IPS-NIHi7 (cell line): ENCODE results near the gene BROX.
"Not testable (repeated sequence)": the region's sequence is repeated elsewhere in the genome, so short reads cannot be mapped to it uniquely, and the experiment has no call there.

Experiments
- DNase-seq: peaks from one replicate; pipeline ENCODE4 v3.0.0; 2012; ENCODE audit warnings: mixed read lengths; ENCODE audit errors: extremely low spot score

Gene BROX, protein sequence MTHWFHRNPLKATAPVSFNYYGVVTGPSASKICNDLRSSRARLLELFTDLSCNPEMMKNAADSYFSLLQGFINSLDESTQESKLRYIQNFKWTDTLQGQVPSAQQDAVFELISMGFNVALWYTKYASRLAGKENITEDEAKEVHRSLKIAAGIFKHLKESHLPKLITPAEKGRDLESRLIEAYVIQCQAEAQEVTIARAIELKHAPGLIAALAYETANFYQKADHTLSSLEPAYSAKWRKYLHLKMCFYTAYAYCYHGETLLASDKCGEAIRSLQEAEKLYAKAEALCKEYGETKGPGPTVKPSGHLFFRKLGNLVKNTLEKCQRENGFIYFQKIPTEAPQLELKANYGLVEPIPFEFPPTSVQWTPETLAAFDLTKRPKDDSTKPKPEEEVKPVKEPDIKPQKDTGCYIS

DNA sequence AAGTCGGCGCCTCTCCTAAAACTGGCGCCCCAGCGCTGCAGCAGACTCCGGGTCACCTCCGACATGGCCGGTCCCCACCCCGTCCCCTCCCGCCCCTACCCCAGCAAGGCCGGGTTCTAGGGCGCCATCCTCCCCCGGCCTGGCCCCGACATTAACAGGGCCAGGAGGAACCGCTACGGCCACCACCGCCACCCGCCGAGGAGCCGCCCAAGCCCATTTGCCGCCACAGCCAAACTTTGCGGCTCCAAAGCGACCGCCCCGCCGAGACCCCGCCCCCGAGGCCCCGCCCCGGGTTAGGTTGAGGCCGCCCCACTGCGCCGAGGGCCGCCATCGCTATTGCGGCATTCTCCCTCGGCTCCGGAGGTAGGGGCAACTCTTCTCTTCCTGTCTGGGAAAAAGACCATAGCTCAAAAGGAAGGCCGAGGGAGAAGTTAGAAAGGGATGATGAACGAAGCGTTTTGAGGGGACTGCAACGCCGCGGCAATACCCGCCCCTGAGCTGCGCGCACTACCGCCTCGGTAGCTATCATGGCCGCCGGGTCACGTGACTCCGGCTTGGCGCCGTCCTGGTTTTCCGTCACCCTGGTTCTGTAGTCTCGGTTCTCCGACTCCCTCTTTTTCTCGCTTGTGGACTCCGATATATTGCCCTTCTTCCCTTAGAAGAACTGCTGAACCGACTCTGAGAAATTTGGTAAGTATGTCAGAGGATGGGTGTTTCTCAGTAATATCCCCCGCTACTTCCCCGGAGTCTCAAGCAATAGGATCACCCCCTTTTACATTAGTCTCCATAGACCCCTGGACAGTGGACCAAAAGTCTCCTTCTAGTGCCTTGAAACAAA, at the start of gene BROX, which contains the start of gene AIDA:
Gene BROX, plus strand, starts transcription at position 312 of the 838 bp plus-strand sequence. CDS start 3,136 bp downstream, outside the sequence.
Gene AIDA, minus strand, starts transcription at position 239 of the 838 bp plus-strand sequence. Its CDS starts 174 bp downstream, at position 65.
- peak; percentile 93 for DNase-seq

DNA sequence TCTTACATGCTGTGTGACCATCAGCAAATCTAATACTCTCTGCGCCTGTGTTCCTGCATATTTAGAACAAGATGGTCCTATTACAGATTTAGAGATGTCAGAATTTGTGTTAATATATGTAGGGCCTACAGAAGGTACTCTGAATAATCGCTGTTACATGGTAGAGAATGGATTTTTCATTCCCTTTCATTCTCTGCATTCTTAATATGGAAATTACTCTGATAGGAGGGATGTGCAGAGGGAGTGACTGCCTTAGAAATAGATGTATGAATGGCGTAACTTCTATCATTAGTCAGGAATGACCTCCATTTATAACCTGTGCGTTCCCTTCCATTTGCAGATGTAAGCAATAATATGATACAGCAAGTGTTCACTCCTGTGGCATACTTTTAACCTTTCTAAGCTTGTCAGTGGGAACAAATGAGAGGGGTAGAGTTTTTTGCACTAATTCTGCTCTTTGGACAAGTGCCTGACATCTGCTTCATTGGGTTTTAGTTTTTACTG, 48.9 kb upstream of the BROX start:
- DNase-seq = no peak

DNA sequence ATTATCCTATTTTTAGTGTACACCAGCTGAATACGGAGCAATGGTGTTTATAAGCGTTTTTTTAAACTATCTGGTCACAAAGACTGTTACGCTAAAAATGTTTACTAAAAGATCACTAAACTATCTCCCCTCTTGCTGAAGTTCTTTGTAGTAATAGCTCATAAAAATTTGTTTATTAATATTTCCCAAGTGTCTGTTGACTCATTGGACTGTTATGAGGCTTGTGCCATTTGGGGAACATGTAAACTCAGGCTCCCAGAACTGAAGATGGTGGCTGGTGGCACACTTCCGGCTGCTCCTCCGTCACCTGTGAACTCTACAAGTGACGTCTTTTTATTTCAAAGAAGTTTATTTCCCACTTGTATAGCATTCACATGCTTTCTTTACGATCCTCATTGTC, 46.4 kb upstream of the BROX start:
- no peak for DNase-seq

DNA sequence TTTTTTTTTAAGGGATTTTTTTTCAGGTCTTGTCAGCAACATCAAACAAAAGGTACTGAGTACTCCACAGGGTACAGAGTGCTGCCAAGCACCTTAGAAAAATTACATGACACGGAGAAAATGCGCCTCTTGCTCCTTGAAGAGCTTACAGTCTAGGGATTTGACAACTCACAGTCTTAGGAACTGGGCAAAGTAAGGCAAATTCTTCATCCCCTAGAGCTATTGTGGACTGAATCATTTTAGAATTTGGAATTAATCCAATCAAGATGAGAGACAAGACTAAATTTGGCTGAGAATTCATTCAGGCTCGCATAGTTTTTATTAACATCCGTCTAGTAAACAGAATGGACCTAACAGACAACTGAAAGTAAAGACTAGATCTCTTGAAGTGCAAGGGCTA, 44.2 kb upstream of the BROX start:
- DNase-seq = not testable (repeated sequence)

DNA sequence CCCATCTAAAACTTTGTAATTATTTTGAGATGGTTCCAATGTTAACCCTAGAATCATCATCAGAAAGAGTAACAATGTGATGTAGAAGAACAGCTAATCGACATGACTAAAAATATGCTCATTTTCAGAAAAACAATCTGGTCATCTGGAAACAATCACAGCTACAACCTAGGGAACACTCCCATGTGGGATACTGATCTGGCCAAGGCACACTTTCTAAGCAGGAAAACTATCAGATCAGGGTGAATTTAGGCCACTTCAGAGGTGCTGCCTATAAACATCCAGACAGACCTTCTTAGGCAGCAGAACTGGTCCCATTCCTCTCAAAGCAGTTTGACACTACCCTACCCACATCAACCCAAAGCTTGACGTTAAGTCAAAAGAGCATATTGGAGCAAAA, 43.3 kb upstream of the BROX start:
- not testable (repeated sequence) for DNase-seq

DNA sequence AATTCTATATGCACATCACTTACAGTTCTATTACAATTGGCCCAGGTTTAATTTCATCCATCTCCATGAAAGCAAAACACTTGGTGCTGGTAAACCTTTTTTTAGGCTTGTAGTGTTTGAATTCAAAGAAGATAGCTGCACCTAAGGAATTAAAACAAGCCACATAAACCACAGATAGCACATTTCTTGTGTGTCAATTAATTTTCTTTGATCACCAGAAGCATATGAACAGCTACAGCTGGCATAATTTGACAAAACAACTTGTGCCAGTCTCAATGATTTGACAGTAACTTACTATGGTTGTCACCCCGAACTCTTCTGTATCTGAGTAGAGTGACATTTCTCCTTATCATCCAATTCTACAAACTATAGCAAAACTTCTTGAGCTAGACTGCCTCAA, 42.3 kb upstream of the BROX start:
- no peak for DNase-seq

DNA sequence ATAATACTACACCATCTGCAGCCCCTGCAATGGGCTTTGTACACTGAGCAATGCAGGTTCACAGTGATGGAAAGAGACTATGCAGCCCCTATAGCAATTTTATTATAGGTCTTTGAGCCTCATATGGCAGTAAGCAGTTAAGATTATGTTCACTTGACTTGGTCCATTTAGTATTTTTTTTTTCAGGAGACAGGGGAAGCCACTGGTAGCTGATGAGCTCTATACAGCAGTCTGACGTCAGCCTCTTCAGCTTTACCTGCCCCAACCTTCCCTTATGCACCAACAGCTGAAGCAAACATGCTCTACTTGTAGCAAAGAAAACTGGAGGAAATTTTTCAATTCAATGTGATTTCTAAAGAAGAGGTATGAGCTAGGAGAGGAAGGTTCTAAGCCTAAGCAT, 32.3 kb upstream of the BROX start:
- no peak for DNase-seq

DNA sequence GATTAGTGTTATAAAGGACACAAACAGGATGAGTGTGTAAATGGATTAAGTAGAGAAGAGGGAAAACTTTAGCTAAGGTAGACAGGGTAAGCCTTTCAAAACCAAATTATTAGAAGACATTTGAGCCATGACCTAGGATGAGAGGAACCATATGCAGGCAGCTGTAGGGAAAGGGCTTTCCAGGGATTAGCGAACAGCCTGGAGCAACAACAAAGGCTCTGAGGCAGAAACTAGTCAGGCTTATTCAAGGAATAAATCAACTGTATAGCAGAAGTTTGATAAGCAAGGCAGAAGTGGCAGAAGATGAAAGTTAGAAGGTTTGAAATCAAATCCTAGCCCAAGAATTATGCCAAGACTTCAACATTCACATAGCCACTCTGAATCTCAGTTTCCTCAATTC, 21.3 kb upstream of the BROX start:
- no peak for DNase-seq

DNA sequence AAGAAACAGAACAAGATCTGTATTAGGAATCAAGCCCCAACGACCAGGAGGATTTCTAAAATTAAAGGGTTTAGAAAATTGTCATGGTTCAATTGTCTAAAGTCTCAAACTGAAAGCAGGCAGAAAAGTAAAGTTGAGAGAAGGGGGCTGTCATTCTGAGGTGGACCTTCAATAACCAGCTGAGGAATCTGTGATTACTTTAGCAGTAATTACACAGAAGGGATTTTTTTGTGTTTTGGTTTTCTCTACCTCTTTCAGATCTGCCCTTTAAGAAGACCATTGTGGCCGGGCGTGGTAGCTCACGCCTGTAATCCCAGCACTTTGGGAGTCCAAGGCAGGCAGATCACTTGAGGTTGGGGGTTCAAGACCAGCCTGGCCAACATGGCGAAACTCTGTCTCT, 17.4 kb upstream of the BROX start:
- DNase-seq = no peak

DNA sequence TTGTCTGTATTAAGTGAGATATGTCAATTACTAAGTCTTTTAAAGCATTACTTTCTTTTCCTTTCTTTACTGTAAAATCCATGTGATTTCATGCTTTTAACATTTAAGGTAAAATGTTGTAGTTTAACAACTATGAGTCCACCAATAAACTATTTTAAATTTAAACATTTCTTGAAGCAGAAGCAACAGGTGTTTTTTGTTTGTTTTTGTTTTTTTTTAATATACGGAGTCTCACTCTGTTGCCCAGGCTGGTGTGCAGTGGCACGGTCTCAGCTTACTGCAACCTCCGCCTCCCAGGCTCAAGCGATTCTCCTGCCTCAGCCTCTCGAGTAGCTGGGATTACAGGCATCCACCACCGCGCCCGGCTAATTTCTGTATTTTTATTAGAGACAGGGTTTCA, 15.6 kb upstream of the BROX start:
- no peak for DNase-seq

DNA sequence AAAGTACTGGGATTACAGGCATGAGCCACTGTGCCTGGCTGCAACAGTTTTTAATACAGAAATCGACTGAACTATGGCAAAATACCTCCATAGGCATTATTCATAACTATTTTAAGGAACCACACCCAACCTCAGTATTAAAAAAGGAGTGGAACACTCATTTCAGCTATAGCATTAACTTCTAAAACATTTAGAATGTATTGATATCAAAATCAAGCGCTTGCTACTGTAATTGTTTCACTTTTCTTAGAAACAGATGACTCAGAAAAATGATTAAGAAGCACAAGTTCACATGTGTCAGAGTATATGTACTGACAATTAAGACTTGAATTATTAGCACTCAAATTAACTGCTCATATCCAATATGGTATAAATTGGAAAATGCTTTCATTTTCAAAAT, 15.2 kb upstream of the BROX start:
- no peak for DNase-seq

DNA sequence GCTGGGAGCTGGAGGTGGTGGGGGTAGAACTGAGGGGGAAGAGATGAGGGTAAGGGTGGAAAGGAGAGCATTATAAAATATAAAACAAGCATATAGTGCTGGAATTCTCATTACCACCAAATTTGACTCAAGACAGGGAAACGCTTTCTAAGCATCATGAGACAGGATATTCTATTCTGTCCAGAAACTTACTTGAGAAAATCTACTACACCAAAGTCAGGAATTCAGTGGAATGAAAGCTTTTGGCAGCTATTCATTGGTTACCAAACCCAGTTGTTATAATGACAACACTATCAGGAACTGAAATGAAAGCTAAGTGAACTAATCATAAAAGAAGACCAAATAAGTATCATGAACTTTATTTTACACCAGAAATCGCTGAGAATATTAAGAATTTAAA, 14.5 kb upstream of the BROX start:
- DNase-seq = no peak

DNA sequence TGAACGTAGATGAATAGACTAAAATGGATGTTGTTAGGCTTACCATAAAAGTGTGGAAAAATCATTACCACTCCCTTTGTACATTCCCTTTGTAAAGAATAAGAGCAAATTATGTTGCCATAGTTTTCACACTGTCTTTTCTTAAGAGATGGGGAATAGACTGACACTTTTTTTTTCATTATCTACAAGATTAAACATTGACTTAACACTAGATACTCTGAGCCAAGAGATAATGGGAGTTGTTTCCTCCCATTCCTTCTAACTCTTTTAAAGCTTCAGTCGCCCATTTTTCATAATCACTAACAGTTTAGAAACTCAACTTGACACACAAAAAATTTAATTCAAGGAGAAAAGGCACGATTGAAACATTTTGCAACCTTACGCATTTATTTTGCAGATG, 10.2 kb upstream of the BROX start:
- DNase-seq = no peak

DNA sequence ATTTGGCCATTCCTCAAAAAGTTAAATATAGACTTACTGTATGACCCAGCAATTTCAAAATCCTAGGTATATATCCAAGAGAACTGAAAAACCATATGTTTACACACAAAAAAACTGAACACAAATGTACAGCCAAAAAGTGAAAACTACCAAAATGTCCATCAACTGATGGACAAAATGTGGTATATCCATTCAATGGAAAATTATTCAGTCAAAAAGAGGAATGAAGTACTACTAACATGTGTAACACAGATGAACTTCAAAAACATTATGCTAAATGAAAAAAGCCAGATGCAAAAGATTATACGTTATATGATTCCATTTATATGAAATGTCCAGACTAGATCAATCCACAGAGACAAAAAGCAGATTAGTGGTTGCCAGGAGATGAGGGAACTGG, 8.1 kb upstream of the BROX start:
- no peak for DNase-seq

DNA sequence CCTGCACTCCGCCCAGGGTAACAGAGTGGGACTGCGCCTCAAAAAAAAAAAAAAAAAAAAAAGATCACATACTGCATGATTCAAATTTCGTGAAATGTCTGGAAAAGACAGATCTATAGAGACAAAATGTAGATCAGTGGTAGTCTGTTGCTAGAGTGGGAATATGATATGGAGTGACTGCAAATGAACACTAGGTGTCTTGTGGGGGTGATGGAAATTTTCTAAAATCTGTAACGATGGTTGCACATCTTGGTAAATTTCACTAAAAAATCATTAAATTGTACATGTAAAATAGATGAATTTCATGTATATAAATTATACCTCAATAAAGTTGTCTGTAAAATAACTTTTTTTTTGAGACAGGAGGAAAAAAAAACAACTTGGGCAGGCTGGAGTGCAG, 5.5 kb upstream of the BROX start:
- DNase-seq = no peak

DNA sequence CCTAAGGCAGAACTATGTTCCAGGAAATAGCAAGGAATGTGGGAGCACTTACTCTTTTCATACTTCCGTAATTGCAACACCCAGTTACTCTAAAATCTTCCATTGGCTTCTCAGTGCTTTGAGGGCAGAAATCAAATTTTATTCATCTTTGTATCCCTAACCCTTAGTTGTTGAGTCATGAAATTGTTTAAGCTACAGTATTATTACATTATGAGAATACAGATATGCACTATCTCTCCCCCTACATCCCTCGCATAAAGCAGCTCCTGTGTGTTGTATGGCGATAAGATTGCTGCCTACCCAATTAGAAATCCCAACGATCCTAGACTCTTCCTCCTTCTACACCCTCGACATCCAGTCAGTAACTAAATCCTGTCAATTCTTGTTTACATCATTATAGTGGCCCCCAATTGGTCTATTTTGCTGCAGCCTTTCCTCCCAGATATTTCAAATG, 2.6 kb upstream of the BROX start:
- no peak for DNase-seq

DNA sequence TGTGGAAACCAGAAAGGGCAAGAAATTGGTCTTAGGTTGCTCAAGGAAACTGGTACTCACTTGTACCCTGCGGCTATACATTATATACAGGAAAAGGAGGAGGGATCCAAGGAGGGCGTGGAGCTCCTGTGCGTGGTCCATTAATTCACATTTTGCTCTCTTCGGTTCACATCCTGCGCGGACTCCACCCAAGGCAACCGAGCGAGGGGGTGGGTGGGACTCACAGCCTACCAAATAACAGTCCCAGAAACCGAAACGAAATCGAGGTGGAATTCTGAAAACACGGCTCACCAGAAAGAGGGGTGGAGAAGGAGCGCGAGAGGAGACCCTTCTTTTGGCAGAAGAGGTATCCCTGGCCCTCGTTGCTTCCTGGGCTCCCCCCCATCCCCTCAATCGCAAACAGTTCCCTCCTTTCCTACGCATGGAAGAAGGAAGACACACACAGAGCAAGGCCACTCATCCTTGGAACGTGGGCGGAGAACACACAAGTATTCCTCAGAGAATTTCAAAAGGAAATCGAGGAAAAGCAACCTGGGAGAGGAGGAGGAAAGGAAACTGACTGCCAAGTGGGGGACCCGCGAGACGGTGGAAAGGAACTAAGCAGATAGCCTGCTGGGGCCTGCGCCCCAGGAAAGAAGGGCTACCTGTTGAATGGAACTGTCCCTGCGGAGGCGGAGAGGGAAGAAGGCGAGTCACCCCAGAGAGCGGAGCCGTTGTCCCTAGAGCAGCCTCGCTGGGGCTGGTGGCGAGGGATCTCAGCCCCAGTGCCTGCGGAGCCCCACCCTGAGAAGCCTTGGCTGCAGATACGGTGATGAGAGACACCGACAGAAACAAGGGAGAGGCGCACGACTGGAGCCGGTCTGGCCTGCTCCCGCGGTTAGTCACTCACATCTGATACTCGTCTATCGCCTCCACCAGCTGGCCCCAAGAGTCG, 778 bp upstream of the BROX start:
- DNase-seq = peak; percentile 50

DNA sequence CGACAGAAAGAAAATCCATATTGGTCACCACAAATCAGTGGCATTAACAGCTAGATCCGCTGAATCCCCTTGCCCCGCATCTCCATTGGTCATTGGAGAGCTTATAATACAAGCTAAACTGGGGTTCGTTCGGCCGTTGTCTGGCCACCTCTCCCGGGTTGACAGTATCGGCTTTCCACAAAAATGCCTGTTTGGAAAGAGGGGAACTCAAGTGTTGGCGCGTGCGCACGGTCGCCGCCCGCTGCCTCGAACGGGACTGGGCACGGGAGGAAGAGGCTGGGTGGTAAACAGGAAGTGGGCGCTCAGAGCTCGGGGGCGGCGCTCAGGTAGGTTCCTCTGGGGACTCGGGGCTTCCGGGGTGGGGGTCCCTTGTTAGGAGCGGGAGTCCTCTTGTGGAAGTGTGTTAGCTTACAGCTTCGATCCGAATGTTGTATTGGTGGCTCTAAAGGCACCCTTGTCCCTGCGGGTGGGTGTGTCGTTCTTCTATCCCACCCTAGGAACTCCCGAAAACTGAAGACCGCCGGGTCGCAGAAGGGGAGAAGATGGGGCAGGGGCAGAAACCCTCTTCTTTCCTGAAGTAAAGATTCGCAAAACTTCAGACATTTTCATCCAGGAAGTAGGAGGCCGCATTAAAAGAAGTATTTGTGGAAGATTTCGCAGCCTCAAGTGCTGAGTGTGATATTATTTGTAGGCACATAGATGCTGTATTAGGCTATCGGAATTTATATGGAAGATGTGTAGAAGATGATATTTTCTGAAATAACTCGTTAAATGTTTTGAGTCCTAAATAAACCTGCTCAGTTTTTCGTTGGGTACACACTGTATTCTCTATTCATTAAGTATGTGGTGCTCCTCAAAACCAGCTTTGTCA, 962 bp downstream of the BROX start:
- DNase-seq = peak; percentile 94

DNA sequence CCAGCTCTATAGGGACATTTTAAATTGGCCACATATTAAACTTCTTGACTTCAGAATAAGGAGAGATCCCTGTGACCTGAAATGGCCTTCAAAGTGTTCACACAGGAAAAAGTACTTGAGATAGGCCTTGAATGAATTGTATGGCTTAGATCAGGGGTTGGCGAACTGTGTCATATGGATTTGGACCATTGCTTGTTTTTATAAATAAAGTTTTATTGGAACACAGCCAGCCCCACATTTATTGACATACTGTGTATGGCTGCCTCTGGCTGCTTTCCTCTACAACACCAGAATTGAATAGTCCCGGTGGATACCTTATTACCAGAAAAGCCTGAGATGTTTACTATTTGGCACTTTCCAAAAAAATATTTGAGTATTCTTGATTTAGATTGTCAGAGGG, 4.0 kb downstream of the BROX start:
- DNase-seq = no peak

DNA sequence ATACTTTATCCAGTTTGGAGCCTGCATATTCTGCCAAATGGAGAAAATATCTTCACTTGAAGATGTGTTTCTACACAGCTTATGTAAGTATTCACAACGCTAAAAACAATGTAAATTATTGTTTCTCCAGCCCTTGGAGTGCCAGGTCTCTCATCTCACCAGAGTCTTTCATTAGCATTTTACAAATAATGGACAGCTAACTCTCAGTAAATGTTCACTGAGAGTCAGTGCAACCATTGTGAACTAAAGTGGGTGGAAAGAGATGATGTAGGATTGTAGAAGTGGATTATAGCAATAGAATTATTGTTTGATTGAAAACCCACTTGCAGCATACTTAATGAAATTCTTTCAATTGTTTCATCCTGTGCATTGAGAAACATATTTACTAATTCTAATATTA, 16.4 kb downstream of the BROX start:
- no peak for DNase-seq

DNA sequence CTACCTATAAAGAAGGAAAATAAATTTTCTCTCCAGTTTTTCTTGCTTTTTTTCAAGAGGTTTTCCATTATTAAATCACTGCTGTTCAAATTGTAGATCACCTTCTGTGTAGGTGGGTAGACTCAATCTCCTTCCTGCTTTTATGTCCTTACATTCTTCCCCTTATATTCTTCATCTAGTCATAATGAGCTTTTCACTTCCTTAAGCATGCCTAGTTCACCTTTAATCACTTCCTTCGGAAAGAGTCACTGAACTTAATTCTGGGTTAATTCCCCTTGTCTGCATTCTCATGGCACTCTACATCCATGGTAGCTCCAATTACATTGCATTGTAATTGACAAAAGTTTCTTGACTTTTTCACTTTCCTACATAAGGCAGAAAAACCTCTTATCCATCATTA, 18.5 kb downstream of the BROX start:
- no peak for DNase-seq
